Endodermal cell (in vitro differentiated cells): Measurements from ENCODE around the gene NEBL. TPM values are rescaled to one million over a fixed set of nuclear protein-coding genes. Genes with fewer than 3 reads are reported as not detected.

Experiments
- DNase-seq: peaks from one replicate; pipeline ENCODE4 v3.0.0-alpha.2; 2017
- H3K27ac ChIP-seq: 2 replicates; pipeline ENCODE4 v1.5.1; 2013; ENCODE audit warnings: mild to moderate bottlenecking, low read depth, low read length, moderate library complexity
- H3K27me3 ChIP-seq: 2 replicates; pipeline ENCODE4 v1.6.1; 2013; ENCODE audit warnings: mild to moderate bottlenecking, low read length, moderate library complexity; ENCODE audit not compliant: insufficient read depth, control insufficient read depth, poor library complexity, severe bottlenecking
- H3K36me3 ChIP-seq: 2 replicates; pipeline ENCODE4 v1.7.0; 2013; ENCODE audit warnings: mild to moderate bottlenecking, low read length, moderate library complexity; ENCODE audit not compliant: control insufficient read depth, insufficient read depth
- H3K4me1 ChIP-seq: one replicate; pipeline ENCODE4 v1.7.0; 2013; ENCODE audit warnings: low read length; ENCODE audit not compliant: control insufficient read depth, insufficient read depth
- H3K4me3 ChIP-seq: 2 replicates; pipeline ENCODE4 v1.5.1; 2013; ENCODE audit warnings: mild to moderate bottlenecking, low read length, moderate library complexity
- H3K9ac ChIP-seq: 2 replicates; pipeline ENCODE4 v1.6.1; 2013; ENCODE audit warnings: mild to moderate bottlenecking, low read length, moderate library complexity; ENCODE audit not compliant: poor library complexity, severe bottlenecking; ENCODE audit errors: extremely low read depth
- H3K9me3 ChIP-seq: 2 replicates; pipeline ENCODE4 v1.6.1; 2013; ENCODE audit warnings: mild to moderate bottlenecking, low read length, moderate library complexity; ENCODE audit not compliant: control insufficient read depth
- H3K27ac Mint-ChIP-seq: 2 replicates; pipeline ENCODE4 v1.8.0; 2020; ENCODE audit warnings: mixed read lengths
- H3K27me3 Mint-ChIP-seq: 2 replicates; pipeline ENCODE4 v1.8.0; 2021; ENCODE audit warnings: mild to moderate bottlenecking, mixed read lengths; ENCODE audit not compliant: insufficient read depth
- H3K36me3 Mint-ChIP-seq: 2 replicates; pipeline ENCODE4 v1.8.0; 2020; ENCODE audit warnings: low read depth, mixed read lengths
- H3K4me1 Mint-ChIP-seq: 2 replicates; pipeline ENCODE4 v1.8.0; 2020; ENCODE audit warnings: mixed read lengths
- H3K4me3 Mint-ChIP-seq: 2 replicates; pipeline ENCODE4 v1.8.0; 2020; ENCODE audit warnings: mild to moderate bottlenecking, moderate library complexity, mixed read lengths
- H3K9me3 Mint-ChIP-seq: 2 replicates; pipeline ENCODE4 v1.8.0; 2020; ENCODE audit warnings: mild to moderate bottlenecking, mixed read lengths
- CTCF ChIP-seq: fragments of 200-600 bp; sonication (generic); conservative IDR thresholded peaks from 2 replicates; pipeline ENCODE4 v1.5.0; 2021; ENCODE audit warnings: antibody characterized with exemption, mild to moderate bottlenecking
- WGBS, 2 experiments: methylation state at CpG; one replicate each; pipeline versions ENCODE4 v1.1.5 to v1.1.7; 2013; ENCODE audit warnings: missing lambda C conversion rate in 2 of 2, mixed read lengths in 1 of 2; ENCODE audit not compliant: insufficient coverage in 1 of 2, insufficient read length in 1 of 2; 5-methylcytosine and 5-hydroxymethylcytosine counted together
- total RNA-seq, 2 donors: library from RNA; stranded (reverse); fragmentation: NEBNext Ultra II Directional in 1 of 2; extraction: Animal tissue kit (Norgen Biotek cat#: 25700) in 1 of 2; gene quantifications; 2 replicates in 1 of 2; 3 replicates in 1 of 2; pipeline ENCODE4 v1.2.1, GENCODE V29; 2021

Gene NEBL
- total RNA-seq, 2 donors from 2014 or later, result 39.8 to 61.6 TPM

- DNase-seq, result no peak
- H3K36me3 ChIP-seq, result peaks cover 35% of the 10 kb centered on the region
- Mint-ChIP-seq H3K27me3 (no peaks in the 10 kb centered on the region), H3K4me3 (no peak overlapping the region), H3K36me3 (peaks cover 69% of the 10 kb centered on the region), H3K9me3 (peaks cover 12% of the 10 kb centered on the region), H3K27ac (no peak overlapping the region), H3K4me1 (no peaks in the 10 kb centered on the region)
- peaks cover 10% of the 10 kb centered on the region for H3K9me3 ChIP-seq
- H3K9ac ChIP-seq, result no peak overlapping the region
- WGBS, 2 experiments, result 97 to 98% methylated on average over 5 to 7 of the region's 7 CpGs
- H3K4me1 ChIP-seq, result no peaks in the 10 kb centered on the region
- H3K4me3 ChIP-seq, result no peak overlapping the region
- H3K27me3 ChIP-seq, result no peaks in the 10 kb centered on the region
- H3K27ac ChIP-seq, result no peak overlapping the region
- TF ChIP-seq CTCF, result no peak
These were observed 60.7 kb downstream of the NEBL start for GRCh38 chr10:20836401-20836800.

GRCh38 chr10:20835335-20835734 is 61.8 kb downstream of the NEBL start:
- Mint-ChIP-seq H3K9me3 (peaks cover 12% of the 10 kb centered on the region), H3K36me3 (peaks cover 67% of the 10 kb centered on the region), H3K27ac (no peak overlapping the region), H3K27me3 (no peaks in the 10 kb centered on the region), H3K4me1 (no peaks in the 10 kb centered on the region), H3K4me3 (no peak overlapping the region)
- no peak overlapping the region for H3K4me3 ChIP-seq
- H3K9ac ChIP-seq, result no peak overlapping the region
- H3K36me3 ChIP-seq, result peaks cover 34% of the 10 kb centered on the region
- H3K27me3 ChIP-seq, result no peaks in the 10 kb centered on the region
- no peaks in the 10 kb centered on the region for H3K4me1 ChIP-seq
- 91 to 93% methylated on average over 4 of the region's 4 CpGs for WGBS, 2 experiments
- no peak overlapping the region for H3K27ac ChIP-seq
- peaks cover 10% of the 10 kb centered on the region for H3K9me3 ChIP-seq
- no peak for DNase-seq
- no peak for TF ChIP-seq CTCF

DNA sequence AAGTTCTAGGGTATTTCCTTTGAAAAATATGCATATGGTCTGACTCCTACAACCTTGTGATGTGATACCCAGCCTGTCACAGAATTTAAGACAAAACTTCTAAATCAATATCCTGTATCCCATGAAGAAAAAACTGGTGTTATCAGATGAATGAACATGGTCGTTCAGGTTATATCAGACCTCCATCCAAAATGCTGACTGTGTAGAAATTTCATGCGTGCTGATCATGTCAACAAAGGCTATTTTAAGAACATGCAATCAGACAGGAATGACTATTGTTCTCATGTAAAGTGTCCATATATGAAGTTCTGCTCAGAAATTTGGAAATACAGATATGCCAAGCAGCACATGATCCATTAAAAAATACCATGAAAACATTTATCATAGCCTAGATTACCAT is 62.3 kb downstream of the NEBL start:
- 95 to 98% methylated on average over 2 of the region's 2 CpGs for WGBS, 2 experiments
- H3K9ac ChIP-seq, result no peak overlapping the region
- H3K36me3 Mint-ChIP-seq, result peaks cover 67% of the 10 kb centered on the region
- H3K9me3 ChIP-seq, result peaks cover 10% of the 10 kb centered on the region
- no peaks in the 10 kb centered on the region for H3K4me1 Mint-ChIP-seq
- H3K9me3 Mint-ChIP-seq, result peaks cover 12% of the 10 kb centered on the region
- H3K36me3 ChIP-seq, result peaks cover 35% of the 10 kb centered on the region
- no peaks in the 10 kb centered on the region for H3K27me3 Mint-ChIP-seq
- no peak for TF ChIP-seq CTCF
- no peak overlapping the region for H3K4me3 Mint-ChIP-seq
- no peak overlapping the region for H3K27ac Mint-ChIP-seq
- no peak overlapping the region for H3K4me3 ChIP-seq
- no peak overlapping the region for H3K27ac ChIP-seq
- no peaks in the 10 kb centered on the region for H3K4me1 ChIP-seq
- H3K27me3 ChIP-seq, result no peaks in the 10 kb centered on the region
- DNase-seq, result no peak
